Measurements from ENCODE around the gene ANKK1.

DNA sequence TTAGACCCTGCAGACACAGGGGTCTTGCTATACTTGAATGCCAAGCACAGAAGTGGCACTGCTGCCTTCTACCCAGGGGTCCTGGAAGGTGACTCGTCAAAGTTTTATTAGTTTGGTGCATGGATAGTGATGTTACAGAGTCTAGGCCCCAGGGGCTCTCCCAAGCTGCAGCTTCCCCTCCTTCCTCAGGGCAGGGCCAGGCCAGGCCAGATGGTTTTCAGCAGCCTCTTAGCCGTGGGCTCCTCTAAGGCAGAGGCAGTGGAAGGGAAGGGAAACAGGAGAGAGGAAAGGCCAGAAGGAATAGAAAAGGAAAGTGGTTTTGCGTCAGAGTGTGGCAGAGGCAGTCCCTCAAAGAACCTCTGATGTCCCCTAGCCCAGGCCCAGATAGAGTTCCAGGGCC, 21.9 kb downstream of the ANKK1 start:
- TF ChIP-seq POLR2A (IDR thresholded peaks at IDR 0.05): no peak
- TF ChIP-seq, protein P1, sequence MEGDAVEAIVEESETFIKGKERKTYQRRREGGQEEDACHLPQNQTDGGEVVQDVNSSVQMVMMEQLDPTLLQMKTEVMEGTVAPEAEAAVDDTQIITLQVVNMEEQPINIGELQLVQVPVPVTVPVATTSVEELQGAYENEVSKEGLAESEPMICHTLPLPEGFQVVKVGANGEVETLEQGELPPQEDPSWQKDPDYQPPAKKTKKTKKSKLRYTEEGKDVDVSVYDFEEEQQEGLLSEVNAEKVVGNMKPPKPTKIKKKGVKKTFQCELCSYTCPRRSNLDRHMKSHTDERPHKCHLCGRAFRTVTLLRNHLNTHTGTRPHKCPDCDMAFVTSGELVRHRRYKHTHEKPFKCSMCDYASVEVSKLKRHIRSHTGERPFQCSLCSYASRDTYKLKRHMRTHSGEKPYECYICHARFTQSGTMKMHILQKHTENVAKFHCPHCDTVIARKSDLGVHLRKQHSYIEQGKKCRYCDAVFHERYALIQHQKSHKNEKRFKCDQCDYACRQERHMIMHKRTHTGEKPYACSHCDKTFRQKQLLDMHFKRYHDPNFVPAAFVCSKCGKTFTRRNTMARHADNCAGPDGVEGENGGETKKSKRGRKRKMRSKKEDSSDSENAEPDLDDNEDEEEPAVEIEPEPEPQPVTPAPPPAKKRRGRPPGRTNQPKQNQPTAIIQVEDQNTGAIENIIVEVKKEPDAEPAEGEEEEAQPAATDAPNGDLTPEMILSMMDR (IDR thresholded peaks at IDR 0.05): no peak
- TF ChIP-seq POLR2AphosphoS5 (IDR thresholded peaks at IDR 0.05): no peak

All from stomach (tissue), 4 donors.